Effector memory CD8-positive, alpha-beta T cell (primary cell): Measurements from ENCODE around the gene TES.
A peak's percentile ranks its signal among the peaks of the same experiment; 100 is the strongest.
"Not testable (repeated sequence)": the region's sequence is repeated elsewhere in the genome, so short reads cannot be mapped to it uniquely, and the experiment has no call there.

Experiments used
- ATAC-seq: fragments of 150-1000 bp; cut with Tn5 transposase; replicated peaks from 2 replicates; pipeline ENCODE4 v1.10.0; 2021; ENCODE audit warnings: mild to moderate bottlenecking, moderate library complexity
- DNase-seq, 3 experiments: peaks; one replicate each; pipeline ENCODE4 v3.0.0; 2021
- H3K27ac Mint-ChIP-seq, 2 donors: one replicate each; pipeline ENCODE4 v1.8.0; 2022; ENCODE audit warnings: mild to moderate bottlenecking in 2 of 2, mixed read lengths in 2 of 2, moderate library complexity in 2 of 2
- H3K27me3 Mint-ChIP-seq, 2 donors: one replicate each; pipeline ENCODE4 v1.8.0; 2022; ENCODE audit warnings: mixed read lengths in 2 of 2
- H3K36me3 Mint-ChIP-seq: one replicate; pipeline ENCODE4 v1.8.0; 2022; ENCODE audit warnings: mild to moderate bottlenecking, moderate library complexity, mixed read lengths; ENCODE audit not compliant: insufficient read depth
- H3K4me1 Mint-ChIP-seq, 2 donors: one replicate each; pipeline ENCODE4 v1.8.0; 2022; ENCODE audit warnings: low read depth in 2 of 2, mixed read lengths in 2 of 2
- H3K4me3 Mint-ChIP-seq, 2 donors: one replicate each; pipeline ENCODE4 v1.8.0; 2022; ENCODE audit warnings: mild to moderate bottlenecking in 2 of 2, mixed read lengths in 2 of 2, moderate library complexity in 2 of 2
- H3K9me3 Mint-ChIP-seq, 2 donors: one replicate each; pipeline ENCODE4 v1.8.0; 2022; ENCODE audit warnings: mixed read lengths in 2 of 2

The TES gene

DNA sequence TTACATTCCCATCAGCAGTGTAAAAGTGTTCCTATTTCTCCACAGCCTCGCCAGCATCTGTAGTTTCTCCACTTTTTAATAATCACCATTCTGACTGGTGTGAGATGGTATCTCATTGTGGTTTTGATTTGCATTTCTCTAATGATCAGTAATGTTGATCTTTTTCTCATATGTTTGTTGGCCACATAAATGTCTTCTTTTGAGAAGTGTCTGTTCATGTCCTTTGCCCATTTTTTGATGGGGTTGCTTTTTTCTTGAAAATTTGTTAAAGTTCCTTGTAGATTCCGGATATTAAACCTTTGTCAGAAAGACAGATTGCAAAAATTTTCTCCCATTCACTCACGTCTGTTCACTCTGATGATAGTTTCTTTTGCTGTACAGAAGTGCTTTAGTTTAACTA, 35.2 kb upstream of the TES start:
- H3K4me1 Mint-ChIP-seq, H3K9me3 Mint-ChIP-seq, H3K36me3 Mint-ChIP-seq, H3K27ac Mint-ChIP-seq, ATAC-seq, DNase-seq, H3K4me3 Mint-ChIP-seq: not testable (repeated sequence)
- peaks cover 8 to 21% of the 10 kb centered on the region in 2 donors for H3K27me3 Mint-ChIP-seq

- Mint-ChIP-seq H3K27me3 (peaks cover 8 to 10% of the 10 kb centered on the region in 2 donors), H3K4me3 (no peak overlapping the region), H3K27ac (no peak overlapping the region), H3K4me1 (peaks cover 0 to 3% of the 10 kb centered on the region in 2 donors), H3K36me3 (no peaks in the 10 kb centered on the region), H3K9me3 (no peaks in the 10 kb centered on the region)
- ATAC-seq: no peak
- no peak for DNase-seq
These were observed 34.1 kb upstream of the TES start for GRCh38 chr7:116176226-116176625.

GRCh38 chr7:116177009-116177408, 33.3 kb upstream of the TES start:
- Mint-ChIP-seq H3K4me1 (peaks cover 0 to 3% of the 10 kb centered on the region in 2 donors), H3K36me3 (no peaks in the 10 kb centered on the region), H3K4me3 (no peak overlapping the region), H3K9me3 (no peaks in the 10 kb centered on the region), H3K27me3 (peaks cover 1 to 2% of the 10 kb centered on the region in 2 donors), H3K27ac (no peak overlapping the region)
- DNase-seq (no peak), ATAC-seq (no peak)

DNA sequence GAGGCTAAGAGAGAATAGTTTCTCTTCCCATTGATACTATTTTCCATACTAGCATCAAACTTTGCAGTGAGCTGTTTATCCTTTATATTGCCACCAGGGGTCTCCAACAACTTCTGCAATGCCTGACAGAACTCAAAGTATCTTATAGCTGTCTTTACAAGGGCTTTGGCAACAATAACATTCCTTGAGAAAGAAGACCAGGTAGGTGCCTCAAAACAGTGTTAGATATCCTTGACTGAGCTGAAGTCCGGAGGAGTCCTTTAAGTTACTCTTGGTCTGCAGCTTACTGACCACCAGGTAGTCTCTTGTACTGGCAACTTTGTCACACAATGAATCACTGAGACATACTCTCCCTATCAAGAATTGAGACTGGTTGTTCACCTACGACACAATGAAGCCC, 30.0 kb upstream of the TES start:
- no peaks in the 10 kb centered on the region for H3K9me3 Mint-ChIP-seq
- H3K27ac Mint-ChIP-seq: no peak overlapping the region
- peaks cover 0 to 3% of the 10 kb centered on the region in 2 donors for H3K4me1 Mint-ChIP-seq
- H3K36me3 Mint-ChIP-seq: no peaks in the 10 kb centered on the region
- DNase-seq (peak; percentile 27 to 42 (median 33)), ATAC-seq (peak; percentile 90)
- no peak overlapping the region for H3K4me3 Mint-ChIP-seq
- H3K27me3 Mint-ChIP-seq: no peaks in the 10 kb centered on the region

- no peaks in the 10 kb centered on the region for H3K9me3 Mint-ChIP-seq
- DNase-seq (no peak), ATAC-seq (no peak)
- H3K27ac Mint-ChIP-seq: no peak overlapping the region
- no peak overlapping the region for H3K4me3 Mint-ChIP-seq
- H3K27me3 Mint-ChIP-seq: peaks cover 0 to 8% of the 10 kb centered on the region in 2 donors
- no peaks in the 10 kb centered on the region for H3K36me3 Mint-ChIP-seq
- H3K4me1 Mint-ChIP-seq: peaks cover 0 to 3% of the 10 kb centered on the region in 2 donors
These were observed 28.3 kb upstream of the TES start for GRCh38 chr7:116182023-116182422.

GRCh38 chr7:116185450-116185849, 24.9 kb upstream of the TES start:
- ATAC-seq (no peak), DNase-seq (no peak)
- H3K27me3 Mint-ChIP-seq: peaks cover 5 to 8% of the 10 kb centered on the region in 2 donors
- peaks cover 3% of the 10 kb centered on the region for H3K36me3 Mint-ChIP-seq
- no peak overlapping the region for H3K4me3 Mint-ChIP-seq
- H3K9me3 Mint-ChIP-seq: no peaks in the 10 kb centered on the region
- no peak overlapping the region for H3K27ac Mint-ChIP-seq
- peaks cover 0 to under 1% of the 10 kb centered on the region in 2 donors for H3K4me1 Mint-ChIP-seq

DNA sequence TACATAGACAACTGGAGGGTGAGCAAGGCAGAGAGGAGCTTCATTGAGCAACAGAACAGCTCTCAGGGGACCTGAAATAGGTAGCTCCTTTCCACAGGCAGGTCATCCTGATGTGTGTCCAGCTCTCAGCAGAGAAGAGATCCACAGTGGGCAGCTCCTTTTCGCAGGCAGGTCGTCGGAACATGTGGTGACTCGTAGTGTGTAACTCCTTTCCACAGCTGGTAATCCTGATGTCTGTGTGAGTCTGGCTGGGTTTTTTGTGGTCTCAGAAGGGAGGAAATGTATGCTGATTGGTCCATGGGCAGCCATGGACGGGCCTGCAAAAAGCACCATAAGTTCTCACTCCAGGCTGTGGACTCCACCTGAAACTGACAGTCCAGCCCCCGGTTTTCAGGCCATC, 24.4 kb upstream of the TES start:
- Mint-ChIP-seq H3K36me3 (peaks cover 3% of the 10 kb centered on the region), H3K9me3 (no peaks in the 10 kb centered on the region), H3K27ac (no peak overlapping the region), H3K4me3 (no peak overlapping the region), H3K4me1 (no peaks in the 10 kb centered on the region), H3K27me3 (peaks cover 5 to 8% of the 10 kb centered on the region in 2 donors)
- DNase-seq: no peak
- ATAC-seq: no peak

DNA sequence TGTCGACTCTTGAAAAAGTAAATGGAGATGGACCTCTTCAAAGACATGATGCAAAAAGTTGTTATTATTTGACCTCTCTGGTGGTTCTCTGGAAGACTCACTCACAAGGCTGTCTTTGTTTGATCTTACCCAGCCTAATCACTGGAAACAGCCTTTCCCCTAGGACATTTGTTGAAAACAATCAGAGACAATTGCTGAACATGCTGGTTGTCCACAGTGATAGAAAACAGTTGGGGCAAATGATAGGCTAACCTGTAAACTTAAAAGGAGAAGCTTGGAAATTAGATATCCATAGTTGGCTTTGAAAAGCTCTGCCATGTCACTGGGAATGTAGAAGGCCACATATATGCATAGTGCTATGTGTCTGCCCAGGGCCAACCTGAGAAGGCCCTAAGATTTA, 22.9 kb upstream of the TES start:
- H3K9me3 Mint-ChIP-seq: no peaks in the 10 kb centered on the region
- peaks cover 3% of the 10 kb centered on the region for H3K36me3 Mint-ChIP-seq
- ATAC-seq (no peak), DNase-seq (no peak)
- no peak overlapping the region for H3K27ac Mint-ChIP-seq
- no peak overlapping the region for H3K4me3 Mint-ChIP-seq
- H3K27me3 Mint-ChIP-seq: peaks cover 5 to 8% of the 10 kb centered on the region in 2 donors
- H3K4me1 Mint-ChIP-seq: no peaks in the 10 kb centered on the region

- H3K4me1 Mint-ChIP-seq: no peaks in the 10 kb centered on the region
- DNase-seq: no peak
- H3K4me3 Mint-ChIP-seq: no peak overlapping the region
- H3K9me3 Mint-ChIP-seq: no peaks in the 10 kb centered on the region
- H3K27me3 Mint-ChIP-seq: peaks cover 0 to under 1% of the 10 kb centered on the region in 2 donors
- H3K27ac Mint-ChIP-seq: no peak overlapping the region
- no peaks in the 10 kb centered on the region for H3K36me3 Mint-ChIP-seq
- ATAC-seq: no peak
These were observed 16.8 kb upstream of the TES start for GRCh38 chr7:116193329-116194087.

DNA sequence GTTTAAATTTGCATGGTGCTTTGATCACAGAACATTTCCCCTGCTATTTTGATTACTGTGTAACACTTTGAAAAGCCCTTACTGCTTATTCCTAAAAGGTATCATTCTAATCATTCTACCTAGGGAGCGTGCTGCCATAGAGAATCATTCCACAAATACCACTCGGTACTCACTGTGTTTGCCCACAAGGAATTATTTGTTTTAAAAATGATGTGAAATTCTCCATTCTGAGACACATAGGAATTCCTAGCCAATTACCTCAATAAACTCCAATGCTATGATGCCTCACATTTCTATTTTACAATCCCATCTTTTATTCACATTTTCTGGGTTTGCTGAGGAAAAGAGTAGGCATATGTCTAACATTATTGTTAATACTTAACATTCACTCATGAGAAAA, 16.2 kb upstream of the TES start:
- Mint-ChIP-seq H3K27ac (no peak overlapping the region), H3K4me3 (no peak overlapping the region), H3K27me3 (no peaks in the 10 kb centered on the region), H3K36me3 (no peaks in the 10 kb centered on the region), H3K4me1 (no peaks in the 10 kb centered on the region), H3K9me3 (no peaks in the 10 kb centered on the region)
- ATAC-seq (no peak), DNase-seq (no peak)

- no peak for DNase-seq
- H3K4me1 Mint-ChIP-seq: no peaks in the 10 kb centered on the region
- H3K36me3 Mint-ChIP-seq: no peaks in the 10 kb centered on the region
These were observed 14.9 kb upstream of the TES start for GRCh38 chr7:116195451-116195850.

DNA sequence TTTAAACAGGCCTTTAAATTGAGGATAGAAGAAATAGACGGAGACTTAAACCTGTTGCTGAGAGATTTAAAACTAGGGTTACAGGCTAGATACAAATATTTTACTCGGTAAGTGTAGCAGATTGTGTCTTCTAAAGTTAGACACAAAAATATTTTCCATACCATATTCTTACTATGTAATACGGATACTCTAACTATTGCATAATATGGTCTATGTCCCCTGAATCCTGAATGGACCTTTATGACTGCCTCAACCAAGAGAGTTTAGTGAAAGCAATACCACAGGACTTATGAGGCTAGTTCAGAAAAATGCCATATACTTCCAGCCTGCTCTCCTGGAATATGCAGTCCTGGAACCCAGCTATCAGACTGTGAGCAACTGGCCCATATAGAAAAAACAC, 13.4 kb upstream of the TES start:
- no peaks in the 10 kb centered on the region for H3K4me1 Mint-ChIP-seq
- no peak for DNase-seq
- no peak for ATAC-seq

More at GRCh38 chr7:116195451-116195850, 14.9 kb upstream of the TES start:
- Mint-ChIP-seq H3K27me3 (no peaks in the 10 kb centered on the region), H3K4me3 (no peak overlapping the region), H3K27ac (no peak overlapping the region), H3K9me3 (no peaks in the 10 kb centered on the region)
- ATAC-seq: no peak

DNA sequence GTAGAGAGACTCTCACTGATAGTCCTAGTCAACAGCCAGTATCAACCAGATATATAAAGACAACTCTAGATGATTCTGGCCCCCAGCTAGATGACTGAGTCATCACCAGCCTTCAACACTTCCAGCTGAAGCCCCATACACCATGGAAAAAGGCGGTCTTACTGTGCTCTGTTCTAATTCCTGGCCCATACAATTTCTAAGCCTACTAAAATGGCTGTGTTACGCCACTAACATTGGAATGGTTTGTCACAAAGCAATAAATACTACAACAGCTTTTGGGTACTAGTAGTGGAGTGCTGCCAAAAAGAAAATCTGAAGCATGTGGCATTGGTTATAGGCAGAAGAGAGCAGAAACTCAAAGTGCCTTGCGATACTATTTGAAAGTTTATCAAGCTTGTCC, 13.0 kb upstream of the TES start:
- Mint-ChIP-seq H3K27ac (no peak overlapping the region), H3K27me3 (no peaks in the 10 kb centered on the region)
- no peak for DNase-seq

More for the DNA sequence above, 13.4 kb upstream of the TES start:
- Mint-ChIP-seq H3K36me3 (no peaks in the 10 kb centered on the region), H3K9me3 (no peaks in the 10 kb centered on the region), H3K27me3 (no peaks in the 10 kb centered on the region), H3K27ac (no peak overlapping the region), H3K4me3 (no peak overlapping the region)

DNA sequence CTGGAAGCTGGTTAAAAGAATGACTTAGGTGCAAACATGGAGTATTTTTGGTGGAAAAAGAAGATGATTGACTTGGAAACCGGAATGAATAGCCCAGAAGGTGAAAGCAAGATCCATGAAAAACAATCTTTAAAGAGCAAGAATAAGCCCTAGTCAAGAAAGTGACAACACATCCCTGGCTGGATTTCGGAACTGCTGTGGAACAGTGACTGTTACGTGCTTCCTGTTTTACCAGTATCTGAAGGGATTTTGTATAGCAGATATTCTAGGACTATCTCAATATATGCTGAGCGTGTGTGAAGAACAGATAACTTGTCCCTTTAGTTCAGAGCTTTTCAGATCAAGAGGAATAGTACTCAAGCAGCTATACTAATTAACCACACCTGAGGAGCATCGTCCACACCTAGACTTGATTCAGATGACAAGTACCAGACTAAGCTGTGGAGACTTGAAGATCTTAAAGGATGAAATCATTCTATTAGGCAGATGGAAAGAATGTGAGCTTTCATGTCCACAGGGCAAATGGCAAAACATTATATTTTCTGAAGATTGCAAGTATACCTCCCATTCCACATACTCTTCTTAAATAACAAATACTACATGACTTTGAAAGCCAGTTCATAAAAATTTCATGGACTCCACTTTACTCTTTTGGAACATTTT, 11.5 kb upstream of the TES start:
- H3K9me3 Mint-ChIP-seq: no peaks in the 10 kb centered on the region
- H3K4me1 Mint-ChIP-seq: no peaks in the 10 kb centered on the region
- ATAC-seq (no peak), DNase-seq (no peak)
- H3K36me3 Mint-ChIP-seq: no peaks in the 10 kb centered on the region
- H3K4me3 Mint-ChIP-seq: no peak overlapping the region
- H3K27me3 Mint-ChIP-seq: no peaks in the 10 kb centered on the region
- no peak overlapping the region for H3K27ac Mint-ChIP-seq

More for the DNA sequence above, 13.0 kb upstream of the TES start:
- H3K4me3 Mint-ChIP-seq: no peak overlapping the region
- ATAC-seq: no peak
- H3K4me1 Mint-ChIP-seq: no peaks in the 10 kb centered on the region
- no peaks in the 10 kb centered on the region for H3K36me3 Mint-ChIP-seq
- no peaks in the 10 kb centered on the region for H3K9me3 Mint-ChIP-seq
